T-helper 1 cell treated with Interleukin-12 subunit alpha and Interleukin-12 subunit beta and Interleukin-4 antibody, amounts not matched to agents 30 ng/mL and 1 ng/mL, for 36 hours (primary cell): ENCODE measurements around the gene DHX40. TPM values are rescaled to one million over a fixed set of nuclear protein-coding genes. Genes with fewer than 3 reads are reported as not detected.
"Not testable (repeated sequence)": the region's sequence is repeated elsewhere in the genome, so short reads cannot be mapped to it uniquely, and the experiment has no call there.

ENCODE experiments used
- intact Hi-C: fragments of 100-400 bp; cut with micrococcal nuclease; formaldehyde crosslinking; loops from one replicate; pipeline ENCODE4 v1.15.1; 2024
- total RNA-seq: library from RNA; stranded (reverse); gene quantifications from 2 replicates; pipeline ENCODE4 v1.2.3, GENCODE V29; 2022

DHX40 gene
- total RNA-seq, 1 donor from 2014 or later, result 17.2 TPM

GRCh38 chr17:59558039-59558438, 7.4 kb upstream of the DHX40 start:
- intact Hi-C loops, result no loop called here

GRCh38 chr17:59558953-59559352, 6.5 kb upstream of the DHX40 start:
- intact Hi-C loops, result no loop called here

GRCh38 chr17:59561042-59561441, 4.4 kb upstream of the DHX40 start:
- intact Hi-C loops, result loop anchor here (10.0 kb wide), 3 partner anchors 334 to 1226 kb away; partner anchors contain the start of genes PPM1D, RPS6KB1 and TUBD1

- intact Hi-C loops, result loop anchor here (1.0 to 10.0 kb wide), 12 partner anchors 53 to 1231 kb away; partner anchors contain the start of genes CLTC, GDPD1, PPM1D and PRR11
These were observed 532 bp downstream of the DHX40 start for GRCh38 chr17:59565959-59566324.

GRCh38 chr17:59569151-59569550, 3.7 kb downstream of the DHX40 start:
- intact Hi-C loops, result loop anchor here (5.0 to 10.0 kb wide), 7 partner anchors 237 to 1234 kb away; partner anchors contain the start of genes GDPD1, PPM1D, RPS6KB1 and TRIM37

GRCh38 chr17:59572301-59572924, 7.0 kb downstream of the DHX40 start:
- intact Hi-C loops, result no loop called here

- intact Hi-C loops, result not testable (repeated sequence)
These were observed 18.8 kb downstream of the DHX40 start for GRCh38 chr17:59584168-59584567.

GRCh38 chr17:59600169-59600568, 34.8 kb downstream of the DHX40 start:
- intact Hi-C loops, result no loop called here

- intact Hi-C loops, result loop anchor here (1.0 kb wide), 1 partner anchor 17 kb away; no protein-coding TSS in a partner anchor
These were observed 35.7 kb downstream of the DHX40 start for GRCh38 chr17:59601130-59601529.

GRCh38 chr17:59607061-59607460, 41.7 kb downstream of the DHX40 start:
- intact Hi-C loops, result no loop called here

GRCh38 chr17:59607817-59608403, 42.5 kb downstream of the DHX40 start:
- intact Hi-C loops, result no loop called here

GRCh38 chr17:59611503-59611902, 46.1 kb downstream of the DHX40 start:
- intact Hi-C loops, result loop anchor here (10.0 kb wide), 1 partner anchor 397 kb away; the partner anchor contains the start of gene SMG8

GRCh38 chr17:59616253-59616920, 51.0 kb downstream of the DHX40 start:
- intact Hi-C loops, result loop anchor here (10.0 kb wide), 1 partner anchor 402 kb away; the partner anchor contains the start of gene SMG8

GRCh38 chr17:59617156-59617732, 51.8 kb downstream of the DHX40 start:
- intact Hi-C loops, result loop anchor here (10.0 kb wide), 1 partner anchor 402 kb away; the partner anchor contains the start of gene SMG8

GRCh38 chr17:59619035-59619297, 53.6 kb downstream of the DHX40 start:
- intact Hi-C loops, result loop anchor here (1.0 to 10.0 kb wide), 16 partner anchors 23 to 1286 kb away; partner anchors contain the start of genes BCAS3, DHX40, HEATR6 and PPM1D

GRCh38 chr17:59619298-59620063, 54.1 kb downstream of the DHX40 start, which contains the start of gene CLTC:
CLTC (plus strand) TSS chr17:59619895; CDS start chr17:59620132, 237 bp downstream.
- intact Hi-C loops, result loop anchor here (1.0 to 10.0 kb wide), 17 partner anchors 23 to 1287 kb away; partner anchors contain the start of genes BCAS3, DHX40, HEATR6 and PPM1D

- intact Hi-C loops, result loop anchor here (5.0 kb wide), 1 partner anchor 37 kb away; no protein-coding TSS in a partner anchor
These were observed 54.6 kb downstream of the DHX40 start for GRCh38 chr17:59620064-59620359.

- intact Hi-C loops, result loop anchor here (5.0 kb wide), 1 partner anchor 37 kb away; no protein-coding TSS in a partner anchor
These were observed 55.3 kb downstream of the DHX40 start for GRCh38 chr17:59620518-59621259.

GRCh38 chr17:59621771-59622170, 56.4 kb downstream of the DHX40 start:
- intact Hi-C loops, result loop anchor here (5.0 kb wide), 1 partner anchor 36 kb away; no protein-coding TSS in a partner anchor

- intact Hi-C loops, result loop anchor here (5.0 kb wide), 1 partner anchor 34 kb away; no protein-coding TSS in a partner anchor
These were observed 57.7 kb downstream of the DHX40 start for GRCh38 chr17:59623151-59623550.
